HG03565 (cell line): ENCODE results near the gene XRCC4.

Source experiments
- ATAC-seq: cut with Tn5 transposase; IDR thresholded peaks from one replicate; pipeline ENCODE4 v1.9.1; 2021; ENCODE audit warnings: mild to moderate bottlenecking, moderate library complexity; ENCODE audit not compliant: unreplicated experiment

Gene XRCC4

DNA sequence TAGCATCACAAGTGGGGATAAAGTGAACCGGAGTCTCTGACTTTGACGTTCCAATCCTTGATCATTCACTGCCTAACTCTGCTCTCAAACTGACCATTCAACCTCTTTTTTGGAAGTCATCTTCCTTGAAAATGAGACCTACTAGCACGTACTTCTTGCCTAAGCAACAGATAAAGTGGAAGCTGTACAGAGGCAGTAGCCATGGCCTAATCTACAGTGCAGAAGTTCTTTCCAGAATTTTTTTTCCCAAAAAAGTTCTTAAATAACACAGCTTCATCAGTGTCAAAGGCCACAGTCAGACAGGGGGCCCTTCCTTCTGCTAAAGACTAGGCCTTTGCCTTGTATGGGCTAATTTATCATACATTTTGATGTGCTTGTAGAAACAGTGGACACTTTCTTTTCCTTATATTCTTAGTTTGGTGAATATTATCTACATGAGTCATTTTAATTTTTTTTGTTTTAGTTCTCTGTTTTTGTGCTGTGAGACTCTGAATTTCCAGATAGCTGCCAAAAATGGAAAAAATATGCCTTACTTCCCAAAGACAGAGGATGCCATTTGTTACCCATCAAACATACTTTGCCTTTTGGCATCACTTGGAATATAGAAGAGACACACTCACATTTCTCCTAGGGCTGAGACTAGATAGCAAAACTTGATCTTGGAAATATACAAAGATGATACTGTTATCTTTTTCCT is 297.9 kb downstream of the XRCC4 start:
- ATAC-seq: no peak

DNA sequence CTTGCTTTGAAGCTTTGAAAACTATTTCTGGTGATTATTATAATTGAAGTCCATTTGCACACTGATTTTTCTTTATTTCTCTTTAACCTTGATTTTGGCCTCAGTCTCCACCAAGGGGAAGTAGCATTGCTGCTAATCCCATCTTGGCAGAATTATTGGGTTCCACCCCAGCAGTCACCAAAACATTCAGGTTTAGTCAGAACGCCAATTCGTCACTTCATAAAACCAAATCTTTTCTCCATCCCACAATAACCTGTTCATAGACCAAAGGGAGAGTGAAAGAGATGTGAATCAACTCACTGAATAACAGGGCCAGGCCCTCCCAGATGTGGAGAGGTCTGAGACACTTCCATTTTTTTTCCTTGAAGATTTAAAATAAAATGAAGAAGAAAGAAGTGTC is 299.1 kb downstream of the XRCC4 start:
- ATAC-seq: no peak

DNA sequence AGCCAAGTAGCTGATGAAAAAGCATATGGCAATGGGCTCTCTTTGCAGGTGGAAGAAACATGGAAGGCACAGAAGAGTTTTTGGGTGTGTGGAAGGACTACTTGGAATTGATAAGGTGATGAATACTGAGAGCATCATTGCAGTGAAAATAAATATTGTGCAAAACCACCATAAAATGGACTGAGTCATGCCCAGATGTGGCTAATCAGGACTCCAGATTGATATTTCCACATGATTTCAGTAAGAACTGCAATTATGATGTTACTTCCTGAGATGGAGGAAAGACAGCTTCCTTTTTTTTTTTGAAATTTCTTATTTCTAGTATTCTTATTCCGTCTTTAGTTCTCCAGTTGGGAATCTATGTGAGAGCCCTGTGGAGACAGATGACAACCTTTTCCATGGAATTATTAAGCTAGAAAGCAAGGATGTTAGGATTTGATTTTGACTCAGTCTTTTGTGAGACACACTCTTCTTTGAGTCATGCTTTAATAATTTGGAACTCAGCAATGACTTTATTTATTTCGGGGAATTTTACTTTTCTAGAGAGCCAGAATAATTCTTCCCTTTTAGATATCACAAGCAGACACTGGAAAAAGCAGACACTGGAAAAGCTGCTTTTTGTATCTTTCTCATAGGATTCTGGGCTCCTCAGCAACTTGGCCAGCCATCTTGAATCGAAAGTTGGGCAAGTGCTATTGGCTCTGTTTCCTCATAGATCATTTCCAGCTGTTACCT is 300.0 kb downstream of the XRCC4 start:
- no peak for ATAC-seq

DNA sequence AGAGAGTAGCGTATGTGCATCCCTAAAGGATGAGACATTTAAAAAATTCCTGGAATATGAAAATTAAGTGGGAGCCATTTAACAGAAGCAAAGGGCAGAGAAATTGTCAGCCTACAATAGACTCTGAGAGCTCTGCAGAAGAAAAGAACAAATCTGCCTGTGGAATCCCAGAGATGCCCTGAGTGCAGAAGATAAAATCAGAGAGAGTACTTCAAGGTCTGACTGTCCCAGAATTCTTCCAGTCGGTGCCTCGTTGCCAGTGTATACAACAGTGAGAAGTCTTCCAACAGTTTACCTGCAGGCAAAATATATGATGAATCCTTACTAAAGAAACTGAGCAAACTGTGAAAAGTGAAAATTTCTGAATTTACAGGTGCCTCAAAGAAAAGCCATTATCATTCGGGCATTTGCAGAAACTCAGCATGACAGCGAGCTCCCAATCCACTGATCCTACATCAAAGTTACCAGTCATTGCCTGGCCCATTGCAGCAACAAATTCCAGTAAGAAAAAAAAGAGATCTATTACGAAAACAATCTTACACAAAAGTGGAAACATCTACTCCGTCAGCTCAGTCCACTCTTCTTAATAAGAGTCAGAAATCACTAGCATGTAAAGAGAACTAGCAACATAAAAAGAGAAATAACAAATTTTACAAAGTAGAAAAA is 301.4 kb downstream of the XRCC4 start:
- no peak for ATAC-seq

DNA sequence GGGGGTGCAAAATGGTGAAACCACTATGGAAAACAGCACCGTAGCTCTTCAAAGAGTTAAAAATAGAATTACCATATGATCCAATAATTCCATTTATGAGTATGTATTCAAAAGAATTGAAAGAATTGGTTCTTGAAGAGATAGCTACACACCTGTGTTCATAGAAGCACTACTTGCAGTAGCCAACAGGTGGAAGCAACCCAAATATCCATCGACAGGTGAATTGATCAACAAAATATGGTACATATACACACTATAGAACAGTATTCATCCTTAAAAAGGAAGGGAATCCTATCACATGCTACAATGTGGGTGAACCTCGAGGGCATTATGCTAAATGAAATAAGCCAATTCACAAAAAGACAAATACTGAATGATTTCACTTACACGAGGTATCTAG is 308.5 kb downstream of the XRCC4 start:
- ATAC-seq: no peak

DNA sequence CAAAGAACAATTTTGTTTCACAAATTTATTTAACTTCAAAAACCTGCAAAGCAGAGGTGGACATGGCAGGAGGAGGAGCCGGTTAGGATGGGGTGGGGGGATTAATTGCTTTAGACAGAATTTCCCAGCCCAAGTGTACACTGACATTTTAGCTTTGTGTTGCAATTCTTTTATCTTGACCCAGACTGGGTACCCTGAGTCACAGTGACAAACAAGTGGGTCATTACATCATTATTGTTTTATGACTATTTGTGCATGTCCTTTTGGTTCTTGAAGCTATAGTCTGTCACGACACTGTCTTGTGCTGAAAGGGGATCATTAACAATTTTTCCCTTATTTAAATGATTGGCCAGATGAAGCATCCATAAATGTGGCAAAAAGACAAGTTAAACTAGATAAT is 309.7 kb downstream of the XRCC4 start:
- ATAC-seq: no peak

DNA sequence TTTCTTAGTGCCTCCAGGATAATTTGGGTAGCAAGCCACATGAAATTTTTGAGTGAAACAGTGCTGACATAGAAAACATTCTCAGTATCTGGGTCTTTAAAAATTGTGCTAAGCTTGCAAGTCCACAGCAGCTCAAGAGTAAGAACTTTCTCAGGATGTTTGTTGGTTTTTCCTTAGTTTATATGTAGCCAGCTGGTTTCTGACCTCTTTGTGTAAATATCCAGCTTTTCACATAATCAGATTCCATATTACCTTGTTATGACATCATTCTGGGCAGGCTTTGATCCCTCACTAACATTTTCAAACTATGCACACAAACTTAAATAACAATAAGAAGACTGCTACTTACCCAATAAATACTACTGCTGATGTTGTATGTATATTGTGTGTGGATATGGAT is 311.3 kb downstream of the XRCC4 start:
- ATAC-seq: no peak

DNA sequence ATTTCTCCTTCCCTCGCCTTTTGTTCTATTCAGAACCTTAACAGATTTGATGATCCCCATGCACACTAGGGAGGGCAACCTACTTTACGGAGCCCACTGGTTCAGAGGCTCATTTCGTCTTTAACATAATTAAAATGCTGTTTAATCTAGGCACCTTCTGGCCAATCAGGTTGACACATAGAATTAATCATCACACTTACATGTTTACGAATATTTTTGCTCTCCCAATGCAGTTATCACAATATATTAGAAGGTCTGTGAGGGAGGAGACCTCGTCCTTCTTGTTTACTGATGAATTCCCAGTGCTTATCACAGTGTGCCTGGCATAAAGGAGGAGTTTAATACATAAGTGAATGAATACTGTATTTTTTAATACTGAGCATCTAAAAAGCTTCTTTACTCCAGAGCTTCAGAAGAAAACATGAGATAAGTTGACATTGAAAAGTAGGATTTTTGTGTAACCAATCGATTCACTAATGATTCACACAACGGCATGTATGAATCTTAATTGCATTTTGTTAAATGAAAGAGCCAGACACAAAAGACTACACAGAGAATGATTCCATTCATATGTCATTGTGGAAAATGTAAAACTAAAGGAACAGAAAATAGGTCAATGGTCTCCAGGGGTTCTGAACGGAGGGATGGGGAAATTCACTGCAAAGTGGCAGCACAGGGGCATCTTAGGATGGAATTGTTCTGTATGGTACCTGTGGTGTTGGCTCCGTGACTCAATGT is 315.6 kb downstream of the XRCC4 start:
- no peak for ATAC-seq

DNA sequence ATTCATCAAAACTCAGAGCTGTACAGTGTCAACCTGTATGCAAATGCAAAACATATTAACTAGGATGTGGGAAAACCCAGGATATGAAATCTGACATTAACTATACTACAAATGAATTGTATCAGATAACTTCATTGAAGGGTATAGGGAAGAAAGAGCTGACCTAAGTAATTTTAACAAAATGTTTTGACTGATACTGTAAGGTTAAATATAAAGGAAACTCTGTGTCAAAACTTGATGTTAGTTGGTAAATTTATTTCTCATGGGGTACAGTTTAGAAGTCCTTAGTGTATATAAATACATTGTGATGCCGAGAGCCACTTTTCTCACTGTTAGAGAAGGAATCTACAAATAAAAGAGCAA is 316.1 kb downstream of the XRCC4 start:
- ATAC-seq: no peak

DNA sequence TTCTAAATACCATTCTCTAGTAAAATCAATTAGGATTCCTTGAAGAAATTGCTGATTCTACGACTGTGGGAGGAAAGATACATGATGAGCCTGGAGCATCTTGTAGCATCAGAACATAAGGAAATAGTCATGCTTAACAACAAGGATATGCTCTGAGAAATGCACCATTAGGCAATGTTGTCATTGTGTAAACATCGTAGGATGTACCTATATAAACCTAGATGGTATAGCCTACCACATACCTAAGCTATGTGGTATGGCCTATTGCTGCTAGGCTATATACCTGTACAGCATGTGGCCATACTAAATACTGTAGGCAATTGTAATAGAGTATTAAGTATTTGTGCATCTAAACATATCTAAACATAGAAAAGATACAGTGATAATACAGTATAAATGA is 316.8 kb downstream of the XRCC4 start:
- ATAC-seq: no peak

DNA sequence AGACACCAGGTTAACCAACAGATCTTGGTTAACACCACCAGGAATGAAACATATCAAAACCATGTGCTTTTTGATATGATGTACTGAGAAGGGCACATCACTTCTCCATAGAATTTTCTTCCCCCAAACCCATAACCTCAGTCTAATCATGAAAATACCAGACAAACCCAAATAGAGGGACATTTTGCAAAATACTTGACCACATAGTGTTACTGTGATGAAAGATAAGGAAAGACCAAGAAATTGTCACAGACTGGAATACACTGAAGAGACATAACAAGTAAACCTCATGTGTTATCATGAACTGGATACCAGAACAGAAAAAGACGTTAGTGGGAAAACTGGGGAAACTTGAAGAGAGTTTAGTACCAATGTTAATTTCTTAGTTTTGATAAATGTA is 319.3 kb downstream of the XRCC4 start:
- ATAC-seq: no peak

DNA sequence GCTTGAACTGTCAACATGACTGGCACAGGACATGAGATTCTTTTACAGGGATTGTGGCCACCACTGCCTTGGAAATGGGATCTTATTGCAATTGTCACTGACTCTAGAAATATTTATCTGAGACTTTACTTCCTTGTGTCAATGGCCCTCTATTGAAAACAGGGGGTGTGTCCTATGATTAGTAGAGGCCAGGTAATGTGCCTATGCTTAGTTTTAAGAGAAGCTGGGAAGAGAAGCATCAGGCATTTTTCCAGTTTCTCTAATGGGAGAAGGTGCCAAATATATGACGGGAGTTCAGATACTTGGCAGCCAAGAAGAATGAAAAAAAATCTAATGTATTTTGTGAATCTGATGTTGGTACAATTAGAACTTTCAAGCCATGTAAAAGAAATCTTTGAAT is 320.3 kb downstream of the XRCC4 start:
- no peak for ATAC-seq

DNA sequence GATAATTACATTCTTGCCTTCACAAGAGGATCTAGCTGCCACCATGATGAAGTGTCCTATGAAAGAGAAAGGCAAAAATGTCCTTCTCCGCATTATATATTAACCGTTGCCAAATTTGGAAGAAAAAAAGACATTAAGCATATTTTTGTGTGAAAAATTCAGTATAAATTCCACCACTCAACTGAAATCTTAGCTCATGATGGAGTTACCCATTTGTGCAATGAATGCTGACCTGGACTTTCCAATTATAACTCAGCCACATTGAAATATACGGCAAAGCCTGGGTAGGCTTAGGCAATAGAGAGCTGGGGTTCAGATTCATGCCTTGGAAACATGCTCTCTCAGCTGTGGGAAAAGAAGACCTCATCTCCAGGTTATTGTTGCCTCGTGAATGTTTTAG is 322.9 kb downstream of the XRCC4 start:
- no peak for ATAC-seq

DNA sequence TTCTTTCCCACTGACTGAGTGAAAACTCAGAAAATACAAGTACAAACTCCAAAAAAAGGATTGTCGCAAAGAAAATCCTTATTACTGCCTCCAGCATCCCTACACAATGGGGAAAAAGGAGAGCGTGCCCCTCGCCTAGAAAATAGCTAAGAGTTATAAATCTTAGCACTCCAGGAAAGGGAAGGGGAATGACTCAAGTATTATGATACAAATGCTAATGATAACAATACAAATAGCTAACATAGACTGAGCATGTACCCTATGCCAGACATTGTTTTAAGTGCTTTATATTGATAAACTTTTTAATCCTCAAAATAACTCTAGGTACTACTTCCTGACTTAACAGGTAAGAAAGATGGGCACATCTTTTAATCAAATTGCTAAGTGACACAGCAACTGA is 323.4 kb downstream of the XRCC4 start:
- no peak for ATAC-seq

DNA sequence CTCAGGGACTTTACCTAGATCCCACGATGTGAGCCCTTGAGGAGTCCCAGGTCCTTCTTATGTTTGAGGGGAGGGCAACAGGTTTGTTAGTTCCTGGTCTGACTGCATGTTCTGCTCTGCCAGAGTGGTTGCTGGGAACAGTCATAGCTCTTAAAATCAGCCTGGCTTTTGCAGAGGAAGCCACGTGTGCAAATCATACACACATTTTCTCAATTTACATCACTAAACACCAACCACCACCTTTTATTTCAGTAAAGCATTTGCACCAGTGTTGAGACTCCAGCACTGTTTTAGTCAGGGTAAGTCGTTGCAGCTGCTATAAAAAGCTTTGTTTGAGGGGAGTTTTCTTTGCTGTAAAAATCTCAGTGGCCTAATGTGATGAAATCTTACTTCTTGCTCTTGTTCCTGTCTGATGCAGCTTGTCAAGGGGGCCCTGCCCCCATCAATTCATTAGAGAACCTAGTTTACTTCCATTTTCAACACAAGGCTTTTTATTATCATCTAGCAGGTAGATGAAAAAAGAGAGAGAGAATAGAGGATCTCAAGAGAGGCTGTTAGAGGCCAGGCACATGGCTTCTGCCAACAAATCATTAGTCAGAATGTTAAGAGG is 323.9 kb downstream of the XRCC4 start:
- peak; percentile 44 for ATAC-seq

DNA sequence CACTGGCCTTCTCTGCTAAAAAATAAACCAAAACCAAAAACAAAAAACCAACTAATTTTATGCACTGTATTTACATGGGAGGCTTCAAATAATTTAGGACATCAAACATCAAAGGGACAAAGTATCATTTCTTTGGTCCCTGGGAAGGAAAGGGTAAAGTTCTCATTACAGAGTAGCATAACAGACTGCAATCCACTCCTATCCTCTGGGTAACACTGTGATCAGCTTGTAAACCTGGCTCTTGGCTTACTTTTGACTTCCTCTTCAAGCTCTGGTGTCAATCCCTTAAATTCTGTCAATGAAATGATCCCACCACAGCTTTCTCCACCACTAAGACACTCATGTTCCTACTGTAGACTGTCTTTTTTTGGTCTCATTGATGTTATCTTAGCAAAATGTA is 324.4 kb downstream of the XRCC4 start:
- ATAC-seq: peak; percentile 4
